ENCODE measurements around the gene KLF12.

DNA sequence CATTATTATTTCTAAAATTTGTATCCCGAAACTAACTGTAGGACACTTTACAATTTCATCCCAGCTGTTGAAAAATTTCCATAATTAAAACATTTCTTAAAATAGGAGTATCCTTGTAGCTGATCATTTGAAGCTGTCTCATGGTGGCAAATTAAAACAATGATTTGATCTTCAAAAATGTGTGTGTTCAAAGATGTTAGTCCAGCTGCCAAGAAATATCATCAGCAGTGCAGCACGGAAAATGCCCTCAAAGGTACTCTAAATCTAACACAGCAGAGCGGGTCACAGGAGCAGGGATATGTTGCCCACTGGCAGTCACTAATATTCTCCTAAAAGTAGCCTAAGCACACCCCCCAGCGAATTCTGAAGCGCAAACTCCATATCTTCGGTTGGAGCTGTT lies 31.0 kb downstream of the KLF12 start:
- TF ChIP-seq, protein P1, sequence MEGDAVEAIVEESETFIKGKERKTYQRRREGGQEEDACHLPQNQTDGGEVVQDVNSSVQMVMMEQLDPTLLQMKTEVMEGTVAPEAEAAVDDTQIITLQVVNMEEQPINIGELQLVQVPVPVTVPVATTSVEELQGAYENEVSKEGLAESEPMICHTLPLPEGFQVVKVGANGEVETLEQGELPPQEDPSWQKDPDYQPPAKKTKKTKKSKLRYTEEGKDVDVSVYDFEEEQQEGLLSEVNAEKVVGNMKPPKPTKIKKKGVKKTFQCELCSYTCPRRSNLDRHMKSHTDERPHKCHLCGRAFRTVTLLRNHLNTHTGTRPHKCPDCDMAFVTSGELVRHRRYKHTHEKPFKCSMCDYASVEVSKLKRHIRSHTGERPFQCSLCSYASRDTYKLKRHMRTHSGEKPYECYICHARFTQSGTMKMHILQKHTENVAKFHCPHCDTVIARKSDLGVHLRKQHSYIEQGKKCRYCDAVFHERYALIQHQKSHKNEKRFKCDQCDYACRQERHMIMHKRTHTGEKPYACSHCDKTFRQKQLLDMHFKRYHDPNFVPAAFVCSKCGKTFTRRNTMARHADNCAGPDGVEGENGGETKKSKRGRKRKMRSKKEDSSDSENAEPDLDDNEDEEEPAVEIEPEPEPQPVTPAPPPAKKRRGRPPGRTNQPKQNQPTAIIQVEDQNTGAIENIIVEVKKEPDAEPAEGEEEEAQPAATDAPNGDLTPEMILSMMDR (conservative IDR thresholded peaks at IDR 0.05) = no peak
- no peak for TF ChIP-seq ZFX (IDR thresholded peaks at IDR 0.05)
